ENCODE measurements around the gene HTD2. TPM values are rescaled to one million over a fixed set of nuclear protein-coding genes. Genes with fewer than 3 reads are reported as not detected.
A peak's percentile ranks its signal among the peaks of the same experiment; 100 is the strongest.

The HTD2 gene
- total and polyA plus RNA-seq, 9 of the 15 experiments (the other 6 are each of a cell fraction or from before 2014, with no cell fraction given) = 1.8 to 22.8 (median 9.6) TPM

GRCh38 chr3:58305882-58306711 is at the start of gene HTD2, which contains the start of gene RPP14 (continued):
- TF ChIP-seq BCLAF1 (IDR thresholded peaks at IDR 0.05; ENCODE audit: borderline replicate concordance in 1 of 2, control insufficient read depth in 1 of 2, low read depth in 2 of 2, low read length in 1 of 2) (no peak), NEUROD1 (IDR thresholded peaks at IDR 0.05; ENCODE audit: borderline replicate concordance, low read depth, low read length, partially characterized antibody) (peak; percentile 68), CREB1 (IDR thresholded peaks at IDR 0.05) (peak; percentile 95), CREB1 (CRISPR knock-in tag; IDR thresholded peaks at IDR 0.05) (peak; percentile 97), RAD21 (CRISPR knock-in tag; conservative IDR thresholded peaks at IDR 0.05 in 1 of 2, IDR thresholded peaks at IDR 0.05 in 1 of 2) (peak; percentile 27 to 55; a peak in 3 of 4 replicates), BRD4 (IDR thresholded peaks at IDR 0.05) (no peak), PRDM10 (IDR thresholded peaks at IDR 0.05; ENCODE audit: partially characterized antibody) (peak; percentile 60), SMARCA5 (IDR thresholded peaks at IDR 0.05) (no peak), NFXL1 (CRISPR knock-in tag; IDR thresholded peaks at IDR 0.05) (no peak), ZNF24 (IDR thresholded peaks at IDR 0.05) (peak; percentile 99), E2F6 (IDR thresholded peaks at IDR 0.05; ENCODE audit: borderline replicate concordance in 1 of 2, extremely low read depth in 1 of 2, insufficient read depth in 1 of 2, insufficient read length in 1 of 2, low read depth in 1 of 2, low read length in 1 of 2, poor library complexity in 1 of 2, severe bottlenecking in 1 of 2) (peak; percentile 26 to 28), MCM2 (IDR thresholded peaks at IDR 0.05; ENCODE audit: low read depth) (no peak), ZBTB12 (CRISPR knock-in tag; IDR thresholded peaks at IDR 0.05) (peak; percentile 92), MXD1 (CRISPR knock-in tag; IDR thresholded peaks at IDR 0.05; ENCODE audit: borderline replicate concordance, poor library complexity, severe bottlenecking) (no peak), TCF7 (IDR thresholded peaks at IDR 0.05; ENCODE audit: borderline replicate concordance) (0 out of 2 replicates have a peak, but pooled peaks have one; percentile 17), ZNF764 (CRISPR knock-in tag; IDR thresholded peaks at IDR 0.05; ENCODE audit: low read depth) (no peak)

All from K562 (cell line).